Upper lobe of right lung (tissue), 1 donor: ENCODE measurements around the gene COQ2. TPM values are rescaled to one million over a fixed set of nuclear protein-coding genes. Genes with fewer than 3 reads are reported as not detected.
A peak's percentile ranks its signal among the peaks of the same experiment; 100 is the strongest.

Source experiments
- ATAC-seq: fragments of 200-7000 bp; cut with Tn5 transposase; one replicate; pipeline ENCODE4 v1.9.1; 2020; ENCODE audit warnings: mild to moderate bottlenecking, moderate library complexity
- DNase-seq: peaks from one replicate; pipeline ENCODE4 v3.0.0-alpha.2; 2020
- H3K27ac ChIP-seq: fragments of 200-600 bp; one replicate; pipeline ENCODE4 v1.8.0; 2022
- H3K27me3 ChIP-seq: fragments of 200-600 bp; one replicate; pipeline ENCODE4 v1.8.0; 2022; ENCODE audit warnings: mild to moderate bottlenecking
- H3K36me3 ChIP-seq: fragments of 200-600 bp; one replicate; pipeline ENCODE4 v1.8.0; 2022
- H3K4me1 ChIP-seq: fragments of 200-600 bp; one replicate; pipeline ENCODE4 v1.8.0; 2022
- H3K4me3 ChIP-seq: fragments of 200-600 bp; one replicate; pipeline ENCODE4 v1.8.0; 2022; ENCODE audit warnings: mild to moderate bottlenecking
- H3K9me3 ChIP-seq: fragments of 200-600 bp; one replicate; pipeline ENCODE4 v1.8.0; 2022
- intact Hi-C: fragments of 100-400 bp; cut with DNase I; formaldehyde crosslinking; loops from one replicate; pipeline ENCODE4 v1.11.0; 2022
- total RNA-seq: library from RNA; stranded (reverse); fragmentation: NEBNext Ultra II Directional; extraction: Animal tissue kit (Norgen Biotek cat#: 25700); gene quantifications from one replicate; pipeline ENCODE4 v1.2.1, GENCODE V29; 2021
- TF ChIP-seq, protein P1 (sequence below): fragments of 200-600 bp; IDR thresholded peaks from one replicate; pipeline ENCODE4 v1.8.0; 2022; ENCODE audit warnings: antibody characterized with exemption
- donor health status: DM: no; HTN: yes; CAD: no; lungs with severe emphysema.

The COQ2 gene
- total RNA-seq, 1 donor from 2014 or later: 12.4 TPM

DNA sequence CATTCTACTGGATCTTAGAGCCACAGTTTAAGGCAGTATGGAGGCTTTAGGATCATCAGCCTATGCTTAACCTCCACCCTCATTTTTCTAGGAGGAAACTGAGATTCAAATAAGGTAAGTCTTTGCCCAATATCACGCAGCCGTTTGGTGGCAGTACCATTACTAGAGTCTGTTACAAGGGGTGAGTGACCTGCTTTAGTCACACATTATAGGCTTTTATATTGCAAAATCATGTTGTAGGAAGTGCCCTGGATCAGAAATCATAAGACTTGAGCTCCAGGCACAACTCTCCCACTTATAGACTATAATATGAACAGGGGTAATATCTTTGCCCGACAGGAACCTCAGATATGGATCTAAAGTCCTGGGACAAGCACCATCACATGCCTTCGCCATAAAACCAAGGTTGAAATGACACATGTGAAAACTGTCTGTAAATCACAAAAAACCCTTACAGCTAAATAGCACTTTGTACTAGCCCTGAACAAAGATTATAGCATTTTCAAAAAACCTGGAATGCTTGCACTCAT is 30.8 kb upstream of the COQ2 start:
- Histone ChIP-seq H3K4me3 (no peak overlapping the region), H3K27ac (no peak overlapping the region), H3K9me3 (no peaks in the 10 kb centered on the region), H3K4me1 (no peaks in the 10 kb centered on the region), H3K27me3 (no peaks in the 10 kb centered on the region), H3K36me3 (no peaks in the 10 kb centered on the region)
- intact Hi-C loops: no loop called here
- ATAC-seq: peak; percentile 20
- TF ChIP-seq, protein P1, sequence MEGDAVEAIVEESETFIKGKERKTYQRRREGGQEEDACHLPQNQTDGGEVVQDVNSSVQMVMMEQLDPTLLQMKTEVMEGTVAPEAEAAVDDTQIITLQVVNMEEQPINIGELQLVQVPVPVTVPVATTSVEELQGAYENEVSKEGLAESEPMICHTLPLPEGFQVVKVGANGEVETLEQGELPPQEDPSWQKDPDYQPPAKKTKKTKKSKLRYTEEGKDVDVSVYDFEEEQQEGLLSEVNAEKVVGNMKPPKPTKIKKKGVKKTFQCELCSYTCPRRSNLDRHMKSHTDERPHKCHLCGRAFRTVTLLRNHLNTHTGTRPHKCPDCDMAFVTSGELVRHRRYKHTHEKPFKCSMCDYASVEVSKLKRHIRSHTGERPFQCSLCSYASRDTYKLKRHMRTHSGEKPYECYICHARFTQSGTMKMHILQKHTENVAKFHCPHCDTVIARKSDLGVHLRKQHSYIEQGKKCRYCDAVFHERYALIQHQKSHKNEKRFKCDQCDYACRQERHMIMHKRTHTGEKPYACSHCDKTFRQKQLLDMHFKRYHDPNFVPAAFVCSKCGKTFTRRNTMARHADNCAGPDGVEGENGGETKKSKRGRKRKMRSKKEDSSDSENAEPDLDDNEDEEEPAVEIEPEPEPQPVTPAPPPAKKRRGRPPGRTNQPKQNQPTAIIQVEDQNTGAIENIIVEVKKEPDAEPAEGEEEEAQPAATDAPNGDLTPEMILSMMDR: no peak
- no peak for DNase-seq

DNA sequence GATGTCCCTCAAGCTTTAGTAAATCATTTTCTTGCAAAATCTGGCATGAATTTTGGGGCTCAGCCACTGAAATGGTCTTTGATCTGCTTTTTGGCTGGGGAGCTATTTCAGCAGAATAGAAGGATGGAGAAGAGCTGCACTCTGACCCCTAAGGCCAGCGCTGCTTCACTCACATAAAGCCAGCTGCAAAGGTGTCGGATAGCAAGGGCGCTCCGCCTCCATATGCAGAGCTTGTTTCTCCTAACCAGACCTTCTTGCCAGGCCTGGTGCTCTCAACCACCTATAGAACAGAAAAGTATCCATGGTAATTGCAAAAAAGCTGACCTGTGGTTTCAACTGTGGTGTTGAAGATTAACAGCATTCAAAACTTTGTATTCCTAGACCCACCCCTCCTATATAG is 24.1 kb upstream of the COQ2 start:
- TF ChIP-seq, protein P1: no peak

GRCh38 chr4:83307920-83308319 is 23.3 kb upstream of the COQ2 start:
- H3K27ac ChIP-seq: no peak overlapping the region
- H3K4me3 ChIP-seq: no peak overlapping the region
- no peak for DNase-seq
- H3K9me3 ChIP-seq: no peaks in the 10 kb centered on the region
- intact Hi-C loops: no loop called here
- H3K4me1 ChIP-seq: no peaks in the 10 kb centered on the region
- no peaks in the 10 kb centered on the region for H3K36me3 ChIP-seq
- no peaks in the 10 kb centered on the region for H3K27me3 ChIP-seq
- TF ChIP-seq, protein P1: no peak
- ATAC-seq: no peak

More for the DNA sequence above, 24.1 kb upstream of the COQ2 start:
- no peaks in the 10 kb centered on the region for H3K9me3 ChIP-seq
- H3K27ac ChIP-seq: no peak overlapping the region
- no peaks in the 10 kb centered on the region for H3K36me3 ChIP-seq
- DNase-seq: no peak
- H3K27me3 ChIP-seq: no peaks in the 10 kb centered on the region
- no peak overlapping the region for H3K4me3 ChIP-seq
- intact Hi-C loops: no loop called here
- H3K4me1 ChIP-seq: no peaks in the 10 kb centered on the region
- ATAC-seq: no peak

DNA sequence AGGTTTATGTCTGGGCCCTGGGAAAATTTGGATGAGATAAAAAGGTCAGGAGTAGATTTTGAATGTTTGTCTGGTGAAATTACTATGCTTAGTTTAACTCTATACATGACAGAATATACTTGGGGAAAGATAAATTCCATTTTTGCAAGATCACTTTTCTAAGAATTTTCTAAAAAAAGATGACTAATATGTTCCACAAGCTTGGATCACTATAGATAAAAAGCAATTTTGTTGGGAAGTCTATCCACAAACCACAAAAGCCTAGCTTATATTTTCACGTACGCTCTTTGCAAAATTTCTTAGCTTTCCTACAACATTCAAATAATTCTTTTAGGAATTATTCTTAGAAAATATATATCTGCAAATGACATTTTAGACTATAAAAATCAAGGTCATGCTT is 20.6 kb upstream of the COQ2 start:
- H3K4me3 ChIP-seq: no peak overlapping the region
- intact Hi-C loops: no loop called here
- TF ChIP-seq, protein P1: no peak
- no peaks in the 10 kb centered on the region for H3K36me3 ChIP-seq
- H3K27ac ChIP-seq: no peak overlapping the region
- no peak for ATAC-seq
- DNase-seq: no peak
- no peaks in the 10 kb centered on the region for H3K9me3 ChIP-seq
- peaks cover 5% of the 10 kb centered on the region for H3K27me3 ChIP-seq
- no peaks in the 10 kb centered on the region for H3K4me1 ChIP-seq

- intact Hi-C loops: no loop called here
- TF ChIP-seq, protein P1: no peak
- no peaks in the 10 kb centered on the region for H3K4me1 ChIP-seq
- H3K9me3 ChIP-seq: no peaks in the 10 kb centered on the region
- DNase-seq: no peak
- ATAC-seq: no peak
- no peak overlapping the region for H3K4me3 ChIP-seq
- H3K36me3 ChIP-seq: no peaks in the 10 kb centered on the region
- peaks cover 4% of the 10 kb centered on the region for H3K27me3 ChIP-seq
- no peak overlapping the region for H3K27ac ChIP-seq
These were observed 13.1 kb upstream of the COQ2 start for GRCh38 chr4:83297548-83298260.
